Prostate gland (tissue), 2 donors: ENCODE measurements around the gene KLHL29.

ENCODE experiments used
- POLR2A ChIP-seq: fragments of 450-650 bp; IDR thresholded peaks from one replicate; pipeline ENCODE4 v1.6.1; 2016; ENCODE audit warnings: antibody characterized with exemption, mild to moderate bottlenecking
- TF ChIP-seq, protein P1 (sequence below), 4 experiments: fragments of 200-600 bp in 2 of 4; fragments of 450-650 bp in 2 of 4; sonication (generic) in 2 of 4; IDR thresholded peaks; 1 replicate in 3 of 4; 2 replicates in 1 of 4; pipeline ENCODE4 v1.5.1; 2016 to 2019; ENCODE audit warnings: antibody characterized with exemption in 4 of 4, mild to moderate bottlenecking in 2 of 4, moderate library complexity in 2 of 4

GRCh38 chr2:23549051-23549450, 164.1 kb downstream of the KLHL29 start:
- no peak for TF ChIP-seq POLR2A
- TF ChIP-seq, protein P1, sequence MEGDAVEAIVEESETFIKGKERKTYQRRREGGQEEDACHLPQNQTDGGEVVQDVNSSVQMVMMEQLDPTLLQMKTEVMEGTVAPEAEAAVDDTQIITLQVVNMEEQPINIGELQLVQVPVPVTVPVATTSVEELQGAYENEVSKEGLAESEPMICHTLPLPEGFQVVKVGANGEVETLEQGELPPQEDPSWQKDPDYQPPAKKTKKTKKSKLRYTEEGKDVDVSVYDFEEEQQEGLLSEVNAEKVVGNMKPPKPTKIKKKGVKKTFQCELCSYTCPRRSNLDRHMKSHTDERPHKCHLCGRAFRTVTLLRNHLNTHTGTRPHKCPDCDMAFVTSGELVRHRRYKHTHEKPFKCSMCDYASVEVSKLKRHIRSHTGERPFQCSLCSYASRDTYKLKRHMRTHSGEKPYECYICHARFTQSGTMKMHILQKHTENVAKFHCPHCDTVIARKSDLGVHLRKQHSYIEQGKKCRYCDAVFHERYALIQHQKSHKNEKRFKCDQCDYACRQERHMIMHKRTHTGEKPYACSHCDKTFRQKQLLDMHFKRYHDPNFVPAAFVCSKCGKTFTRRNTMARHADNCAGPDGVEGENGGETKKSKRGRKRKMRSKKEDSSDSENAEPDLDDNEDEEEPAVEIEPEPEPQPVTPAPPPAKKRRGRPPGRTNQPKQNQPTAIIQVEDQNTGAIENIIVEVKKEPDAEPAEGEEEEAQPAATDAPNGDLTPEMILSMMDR (IDR thresholded peaks at IDR 0.05) = no peak
